Fibroblast of skin of scalp (primary cell): ENCODE results near the gene MRPL53.
"Not testable (repeated sequence)": the region's sequence is repeated elsewhere in the genome, so short reads cannot be mapped to it uniquely, and the experiment has no call there.

Experiments used
- DNase-seq: peaks from one replicate; pipeline ENCODE4 v3.0.0-alpha.2; 2013

Gene MRPL53

DNA sequence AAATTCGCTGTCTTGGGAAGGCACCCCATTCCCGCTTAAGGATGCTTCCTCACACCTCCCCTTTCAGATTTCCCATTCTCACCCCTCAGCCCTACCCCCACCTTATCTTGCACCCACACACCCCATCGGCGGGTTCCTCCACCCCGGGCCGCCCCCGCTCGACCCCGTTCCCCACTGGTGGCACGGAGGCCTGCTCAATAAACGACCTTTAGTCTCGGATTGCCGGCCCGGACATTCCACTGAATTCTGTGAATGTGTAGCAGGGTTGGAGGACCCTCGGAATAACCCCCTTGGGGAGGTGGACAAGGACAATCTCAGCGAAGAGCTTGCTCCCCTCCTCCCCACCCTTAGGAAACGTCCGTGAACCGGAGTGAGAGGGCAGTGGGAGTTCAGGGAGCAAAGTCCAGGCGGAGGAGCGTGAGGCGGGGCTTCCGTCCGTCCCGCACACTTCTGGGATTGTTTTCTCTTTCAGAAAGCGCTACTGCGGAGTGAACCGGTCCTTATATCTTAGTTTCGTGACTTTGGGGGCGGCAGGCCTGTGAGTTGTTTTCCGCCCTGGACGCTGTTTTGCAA, 29.8 kb upstream of the MRPL53 start:
- DNase-seq: no peak

DNA sequence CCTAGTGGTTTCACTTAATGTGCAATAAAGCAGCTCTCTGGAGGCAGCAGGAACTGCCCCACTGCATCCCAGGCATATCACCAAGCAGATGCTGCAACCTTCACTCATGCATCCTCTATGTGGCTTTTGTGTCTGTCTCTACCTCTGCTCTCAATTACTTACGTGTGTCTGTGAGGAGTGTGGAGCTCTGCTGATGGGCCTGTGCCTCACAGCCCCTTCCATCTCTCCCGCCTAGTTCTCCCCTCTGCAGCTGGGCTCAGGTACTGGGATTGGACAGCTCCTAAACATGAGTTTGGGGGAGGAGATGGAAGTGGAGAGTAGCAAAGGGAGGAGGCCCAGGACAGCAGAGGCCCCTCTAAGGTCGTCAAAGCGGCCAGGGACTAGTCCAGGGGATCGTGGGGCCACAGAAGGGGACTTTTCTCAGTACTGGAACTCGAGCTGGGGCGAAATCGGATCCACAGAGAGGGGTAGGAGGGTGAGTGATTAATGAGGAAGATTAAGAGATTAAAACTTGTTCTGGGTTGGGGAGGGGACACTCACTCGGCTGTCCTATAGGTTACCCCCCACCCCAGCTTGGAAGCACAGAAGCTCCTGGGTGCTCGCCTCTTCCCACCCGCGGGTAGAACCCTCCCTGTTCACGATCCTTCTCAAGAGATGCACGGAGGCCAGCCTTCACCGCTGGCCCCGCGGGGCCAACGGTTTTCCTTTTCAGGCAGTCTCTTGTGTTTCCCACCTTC, 29.0 kb upstream of the MRPL53 start:
- DNase-seq: no peak

DNA sequence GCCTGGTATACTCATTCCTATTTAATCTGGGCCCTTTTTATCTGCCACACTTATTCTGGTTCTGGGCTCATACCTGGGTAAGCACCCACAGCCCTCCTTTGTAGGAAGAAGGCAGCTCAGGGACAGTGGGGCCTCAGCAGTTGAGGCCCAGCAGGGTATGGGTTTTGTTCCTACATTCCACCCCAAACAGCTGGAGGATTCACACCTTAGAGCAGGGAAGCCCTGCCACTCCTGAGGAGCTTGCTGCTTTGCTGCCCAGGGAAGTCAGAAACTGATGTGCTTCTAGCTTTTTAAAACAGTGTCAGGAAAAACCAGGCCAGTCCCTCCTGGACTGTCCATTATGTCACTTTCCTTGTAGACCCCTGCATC, 28.1 kb upstream of the MRPL53 start:
- no peak for DNase-seq

DNA sequence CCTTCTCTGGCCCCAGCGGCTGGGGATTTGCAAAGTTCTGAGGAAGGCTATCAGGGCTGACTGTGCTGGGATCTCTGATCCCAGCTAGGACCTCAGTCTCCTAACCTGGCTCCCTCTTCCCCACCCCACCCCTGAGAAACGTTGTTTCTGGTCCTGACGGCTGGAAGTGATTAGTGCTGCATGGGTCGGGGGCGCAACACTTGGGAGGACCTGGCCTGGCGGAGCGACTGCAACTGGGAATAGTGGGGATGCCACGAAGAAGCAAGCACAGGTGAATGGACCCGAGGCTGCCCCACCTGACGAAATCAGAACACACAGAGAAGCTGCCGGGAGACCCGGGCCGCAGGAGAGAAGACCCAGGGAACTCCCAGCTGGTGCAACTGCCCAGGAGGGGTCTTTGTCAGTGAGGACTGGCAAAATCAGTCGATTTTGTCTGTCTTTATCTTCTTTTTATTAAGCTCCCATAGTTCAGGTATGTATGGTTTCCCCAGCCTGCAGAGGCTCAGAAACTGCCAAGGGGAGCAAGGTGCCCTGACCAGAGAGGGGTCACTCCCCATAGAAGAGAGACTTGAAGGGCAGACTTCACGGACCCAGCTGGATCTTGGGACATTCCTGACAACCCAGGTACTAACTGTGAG, 27.6 kb upstream of the MRPL53 start:
- no peak for DNase-seq

DNA sequence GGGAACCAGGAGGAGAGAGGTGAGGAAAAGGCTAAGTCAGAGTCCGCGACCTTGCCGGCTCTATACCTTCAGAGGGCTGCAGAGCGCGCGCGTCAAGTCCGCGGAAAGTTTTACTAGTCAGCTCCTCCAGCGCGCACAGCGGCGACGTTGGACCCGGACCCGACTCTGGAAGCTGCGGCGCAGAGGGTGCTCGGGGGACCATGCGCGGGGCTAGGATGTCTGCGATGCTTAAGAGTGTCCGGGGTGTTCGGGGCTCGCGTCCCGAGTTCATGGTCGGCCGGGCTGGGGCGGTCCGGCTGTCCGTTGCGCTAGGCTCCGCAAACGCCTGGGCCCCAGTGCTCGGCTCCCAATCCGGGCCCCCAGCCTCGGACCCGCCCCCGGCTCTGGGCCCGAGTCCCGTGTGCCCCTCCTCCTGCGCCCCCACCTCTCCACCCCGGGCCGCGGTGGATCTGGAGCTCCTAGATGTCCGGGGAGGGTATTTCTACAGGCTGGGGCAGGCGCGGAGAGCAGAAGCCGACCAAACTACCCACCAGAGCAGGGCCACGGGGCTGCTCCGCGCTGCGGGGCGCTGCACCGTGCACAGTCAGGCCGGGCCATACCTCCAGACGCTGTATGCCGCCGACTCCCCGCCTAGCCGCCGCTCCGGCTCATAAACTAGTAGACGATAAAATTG, 26.9 kb upstream of the MRPL53 start, which contains the start of gene LBX2:
LBX2 (minus strand) TSS at position 337 of the 673 bp plus-strand sequence; CDS start at position 271, 66 bp downstream.
- no peak for DNase-seq

DNA sequence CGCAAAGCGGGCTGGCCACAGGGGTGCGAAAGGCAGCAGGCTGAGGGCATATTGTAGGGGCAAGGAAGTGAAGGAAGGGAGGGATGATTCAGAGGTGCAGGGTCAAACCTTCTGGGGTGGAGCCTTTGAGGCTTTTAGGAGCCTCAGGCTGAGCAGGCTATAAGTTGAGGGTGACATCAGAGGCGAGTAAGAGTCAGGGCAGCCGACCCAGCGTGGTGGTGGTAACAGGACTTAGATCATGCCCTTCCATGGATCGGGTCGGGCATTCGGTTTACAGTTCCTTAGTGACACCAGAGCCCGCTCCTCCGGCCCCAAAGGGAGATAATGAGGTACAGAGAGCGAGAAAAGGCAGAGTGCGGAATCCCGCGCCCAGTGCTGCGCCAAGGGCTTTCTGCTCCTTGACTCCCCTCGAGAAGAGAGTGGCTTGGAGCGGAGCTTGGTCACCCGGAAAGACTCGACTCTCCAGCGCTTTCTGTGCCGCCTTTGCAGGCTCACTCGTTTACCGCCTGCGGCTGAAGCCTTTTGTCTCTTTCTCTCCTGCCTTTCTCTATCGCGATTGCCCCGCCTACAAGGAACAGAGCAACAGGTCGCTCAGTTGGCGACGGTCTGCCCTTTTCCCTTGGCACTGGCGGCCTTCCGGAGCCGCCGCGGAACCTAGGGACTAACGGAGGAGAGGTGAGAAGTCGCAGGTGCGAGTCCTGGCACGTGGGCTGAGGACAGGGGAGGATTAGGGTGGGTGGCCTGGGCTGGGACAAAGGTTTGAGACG, 26.2 kb upstream of the MRPL53 start:
- no peak for DNase-seq

DNA sequence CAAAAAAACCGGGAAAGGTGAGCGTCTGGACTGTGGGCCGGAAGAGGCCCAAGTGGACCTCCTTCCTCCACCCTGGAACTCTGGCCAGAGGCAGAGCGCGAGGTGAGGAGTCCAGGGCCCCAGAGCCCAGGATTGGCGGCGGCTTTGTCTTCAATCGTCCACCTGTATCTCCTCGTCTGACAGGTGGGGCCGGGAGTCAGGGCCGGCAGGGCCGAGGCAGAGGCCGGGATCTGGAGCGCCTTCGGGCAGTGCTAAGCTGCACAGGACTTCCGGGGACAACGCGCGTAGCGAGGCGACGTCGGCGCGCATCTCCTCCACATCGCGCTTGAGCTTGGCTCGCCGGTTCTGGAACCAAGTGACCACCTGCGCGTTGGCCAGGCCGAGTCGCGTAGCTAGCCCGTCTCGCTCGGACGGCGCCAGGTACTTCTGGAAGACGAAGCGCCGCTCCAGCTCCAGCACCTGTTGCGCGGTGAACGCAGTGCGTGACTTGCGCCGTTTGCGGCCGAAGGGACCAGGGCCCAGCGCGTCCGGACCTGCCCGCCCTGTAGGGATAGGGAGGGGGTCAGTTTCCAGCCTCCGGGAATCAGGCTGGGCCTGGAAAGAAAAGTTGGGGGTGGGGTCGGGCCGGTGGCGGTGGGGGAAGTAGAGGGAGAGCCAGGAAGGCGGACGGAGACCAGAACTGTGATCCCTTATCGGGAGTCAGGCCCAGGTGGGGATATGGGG, 25.5 kb upstream of the MRPL53 start:
- DNase-seq: no peak

DNA sequence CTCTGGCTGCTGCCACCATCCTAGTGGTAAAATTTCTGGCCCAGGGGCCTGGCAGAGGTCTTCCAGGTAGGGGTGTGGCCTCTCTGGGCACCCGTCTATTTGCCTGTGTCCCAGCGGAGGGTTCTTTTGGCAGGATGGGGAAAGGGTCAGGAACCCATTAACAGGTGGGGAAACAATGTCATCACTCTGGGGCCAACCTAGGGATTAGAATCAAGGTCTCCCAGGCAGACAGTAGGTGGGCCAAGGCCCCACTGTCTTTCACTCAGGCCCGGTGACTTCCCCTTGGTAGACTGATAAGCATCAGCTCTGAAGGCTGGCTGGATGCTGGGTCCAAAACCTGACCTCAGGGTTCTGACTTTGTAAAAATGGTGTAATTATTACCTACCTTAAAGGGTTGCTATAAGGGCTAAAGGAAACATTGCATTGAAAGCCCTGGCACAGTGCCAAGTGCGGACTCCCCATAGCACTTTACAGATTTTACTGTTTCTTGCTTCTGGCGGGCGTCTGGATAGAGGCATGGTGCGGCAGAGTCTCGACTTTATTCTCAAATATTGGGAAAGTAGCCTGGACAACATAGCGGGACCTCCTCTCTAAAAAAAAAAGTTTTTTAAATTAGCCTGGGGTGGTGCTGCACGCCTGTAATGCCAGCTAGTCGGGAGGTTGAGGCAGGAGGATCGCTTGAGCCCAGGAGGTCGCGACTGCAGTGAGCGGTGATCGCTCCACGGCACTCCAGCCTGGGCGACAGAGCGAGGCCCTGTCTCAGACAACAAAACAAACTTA, 24.7 kb upstream of the MRPL53 start:
- DNase-seq: no peak

DNA sequence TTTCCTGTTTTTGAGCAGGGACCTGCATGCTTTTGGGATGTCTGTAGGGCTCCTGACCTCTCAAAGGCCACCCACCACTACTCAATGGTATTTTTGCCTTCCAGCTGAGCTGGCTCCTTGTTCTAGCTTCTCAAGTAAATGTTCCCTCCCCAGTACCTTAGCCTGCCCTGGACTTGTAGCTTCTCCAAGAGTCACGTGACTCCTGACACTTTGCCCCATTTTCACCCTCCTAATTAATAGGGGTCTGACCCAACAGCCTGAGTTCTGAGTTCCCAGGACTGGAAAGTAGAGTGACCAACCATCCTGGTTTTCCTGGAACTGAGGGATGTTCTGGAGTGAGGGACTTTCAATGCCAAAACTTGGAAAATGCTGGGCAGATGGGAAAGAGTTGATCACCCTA, 23.0 kb upstream of the MRPL53 start:
- no peak for DNase-seq

DNA sequence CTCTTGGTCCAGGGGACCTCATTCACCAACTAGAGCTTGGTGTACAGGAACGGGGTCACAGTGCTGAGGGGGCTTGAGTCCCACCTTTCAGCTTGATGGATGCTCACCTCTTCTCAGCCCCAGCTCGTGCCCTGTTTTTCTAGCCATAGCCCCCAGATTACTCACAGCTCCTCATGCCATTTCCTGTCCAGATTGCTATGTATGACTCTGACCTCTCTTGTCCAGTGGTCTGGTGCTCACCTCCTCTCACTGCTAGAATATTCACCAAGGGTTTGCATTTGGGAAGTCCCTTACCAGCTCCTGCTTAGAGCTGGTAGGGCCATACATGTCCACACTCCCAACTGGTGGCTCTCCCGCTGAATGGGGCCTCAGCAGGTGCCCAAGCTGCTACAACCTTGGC, 21.1 kb upstream of the MRPL53 start:
- DNase-seq: no peak

DNA sequence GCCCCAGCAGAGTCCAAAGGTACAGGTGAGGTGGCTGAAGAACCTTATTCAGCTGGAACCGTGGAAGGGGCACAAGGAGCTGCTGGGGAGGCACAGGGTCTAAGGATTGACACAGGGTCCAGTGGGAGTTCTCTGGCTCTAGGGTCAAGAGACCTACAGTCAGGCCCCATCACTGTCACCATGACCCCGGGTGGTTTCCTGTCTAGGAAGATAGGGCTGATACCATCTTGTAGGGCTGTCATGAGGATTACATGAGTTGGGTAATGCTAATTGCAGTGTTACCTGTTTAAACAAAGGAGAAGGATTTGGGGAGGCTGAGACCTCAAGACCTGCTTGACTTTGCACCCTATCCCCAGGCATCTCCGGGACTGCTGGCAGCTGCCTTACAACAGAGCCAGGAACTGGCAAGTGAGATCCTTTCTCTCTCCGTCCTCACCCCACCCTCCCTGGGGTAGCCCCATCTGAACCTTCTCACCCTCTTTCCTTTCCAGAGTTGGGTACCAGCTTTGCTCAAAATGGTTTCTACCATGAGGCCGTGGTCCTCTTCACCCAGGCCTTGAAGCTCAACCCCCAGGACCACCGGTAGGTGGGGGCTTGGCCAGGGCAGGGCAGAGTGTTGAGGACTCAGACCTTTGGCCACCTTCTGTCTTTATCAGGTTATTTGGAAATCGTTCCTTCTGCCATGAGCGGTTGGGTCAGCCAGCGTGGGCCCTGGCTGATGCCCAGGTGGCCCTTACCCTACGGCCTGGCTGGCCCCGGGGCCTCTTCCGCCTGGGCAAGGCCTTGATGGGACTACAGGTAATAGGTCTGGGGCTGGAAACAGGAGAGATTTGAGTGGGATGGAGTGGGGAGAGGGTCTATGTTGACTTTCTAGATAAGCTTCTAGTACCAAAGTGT, 19.4 kb upstream of the MRPL53 start:
- DNase-seq: no peak

DNA sequence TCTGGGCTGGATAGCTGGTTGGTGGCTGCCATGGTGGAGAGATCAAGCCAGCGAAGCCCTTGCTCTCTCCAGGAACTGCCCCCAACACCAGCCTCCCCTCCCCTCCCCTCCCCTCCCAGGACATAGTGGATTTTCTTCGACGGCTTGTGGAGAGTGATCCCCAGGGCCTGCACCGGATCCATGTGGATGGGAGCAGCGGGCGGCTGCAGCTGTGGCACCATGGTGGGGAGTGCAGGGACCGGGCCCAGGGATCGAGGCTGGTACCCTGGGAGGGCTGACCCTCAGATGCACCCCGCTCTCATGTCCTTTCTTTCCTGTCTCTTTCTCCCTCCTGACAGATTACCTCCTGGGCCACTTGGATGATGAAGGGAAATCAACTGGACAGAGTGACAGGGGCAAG, 17.4 kb upstream of the MRPL53 start:
- DNase-seq: no peak

DNA sequence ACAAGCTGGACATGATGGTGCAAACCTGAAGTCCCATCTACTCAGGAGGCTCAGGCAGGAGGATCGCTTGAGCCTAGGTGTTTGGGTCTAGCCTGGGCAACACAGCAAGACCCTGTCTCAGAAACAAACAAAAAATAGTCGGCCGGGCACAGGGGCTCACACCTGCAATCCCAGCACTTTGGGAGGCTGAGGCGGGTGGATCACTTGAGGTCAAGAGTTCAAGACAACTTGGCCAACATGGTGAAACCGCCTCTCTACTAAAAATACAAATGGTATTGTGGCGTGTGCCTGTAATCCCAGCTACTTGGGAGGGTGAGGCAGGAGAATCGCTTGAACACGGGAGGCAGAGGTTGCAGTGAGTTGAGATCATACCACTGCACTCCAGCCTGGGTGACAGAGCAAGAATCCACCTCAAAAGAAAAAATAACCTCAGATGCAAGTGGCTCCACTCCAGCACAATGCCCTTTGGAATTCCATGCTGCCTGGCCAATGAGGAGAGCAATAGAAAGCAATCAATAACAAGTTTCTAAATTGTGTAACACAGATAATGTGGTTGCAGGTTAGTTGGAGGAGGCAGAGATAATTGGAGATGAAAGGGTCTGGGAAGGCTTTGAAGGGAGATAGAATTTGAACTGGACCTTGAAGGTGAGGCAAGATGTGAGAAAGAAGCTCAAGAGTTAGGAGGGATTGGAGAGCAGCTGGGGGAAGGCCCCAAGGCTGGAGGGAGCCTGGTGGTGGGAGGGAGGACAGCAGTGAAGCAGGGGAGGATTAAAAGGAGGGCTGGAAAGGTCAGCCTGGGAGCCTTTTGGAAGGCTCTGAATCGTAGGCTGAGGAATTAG, 16.4 kb upstream of the MRPL53 start:
- DNase-seq: no peak

DNA sequence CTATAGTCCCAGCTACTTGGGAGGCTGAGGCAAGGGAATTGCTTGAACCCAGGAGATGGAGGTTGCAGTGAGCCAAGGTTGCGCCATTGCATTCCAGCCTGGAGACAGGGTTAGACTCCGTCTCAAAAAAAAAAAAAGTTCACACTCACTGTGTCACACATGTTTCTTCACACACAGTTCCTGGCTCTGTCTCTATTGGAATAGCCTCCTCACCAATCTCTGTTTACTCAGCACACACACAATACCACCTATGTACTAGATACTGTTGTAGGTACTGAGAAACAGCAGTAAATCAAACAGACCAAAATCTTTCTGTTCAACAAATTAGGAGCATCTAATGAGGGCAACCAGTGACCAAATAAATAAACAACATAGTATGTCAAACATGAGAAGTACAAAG, 13.7 kb upstream of the MRPL53 start:
- no peak for DNase-seq

DNA sequence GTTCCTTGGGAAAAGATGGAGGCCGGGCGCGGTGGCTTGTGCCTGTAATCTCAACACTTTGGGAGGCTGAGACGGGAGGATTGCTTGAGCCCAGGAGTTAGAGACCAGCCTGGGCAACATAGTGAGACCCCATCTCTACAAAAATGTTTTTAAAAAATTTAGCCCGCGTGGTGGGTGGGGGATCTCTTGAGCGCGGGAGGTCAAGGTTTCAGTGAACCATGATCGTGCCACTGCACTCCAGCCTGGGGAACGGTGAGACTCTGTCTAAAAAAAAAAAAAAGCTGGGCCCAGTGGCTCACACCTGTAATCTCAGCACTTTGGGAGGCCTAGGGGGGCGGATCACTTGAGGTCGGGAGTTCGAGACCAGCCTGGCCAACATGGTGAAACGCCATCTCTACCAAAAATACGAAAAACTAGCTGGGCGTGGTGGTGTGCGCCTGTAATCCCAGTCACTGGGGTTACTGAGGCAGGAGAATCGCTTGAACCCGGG, 11.2 kb upstream of the MRPL53 start:
- DNase-seq: not testable (repeated sequence)

DNA sequence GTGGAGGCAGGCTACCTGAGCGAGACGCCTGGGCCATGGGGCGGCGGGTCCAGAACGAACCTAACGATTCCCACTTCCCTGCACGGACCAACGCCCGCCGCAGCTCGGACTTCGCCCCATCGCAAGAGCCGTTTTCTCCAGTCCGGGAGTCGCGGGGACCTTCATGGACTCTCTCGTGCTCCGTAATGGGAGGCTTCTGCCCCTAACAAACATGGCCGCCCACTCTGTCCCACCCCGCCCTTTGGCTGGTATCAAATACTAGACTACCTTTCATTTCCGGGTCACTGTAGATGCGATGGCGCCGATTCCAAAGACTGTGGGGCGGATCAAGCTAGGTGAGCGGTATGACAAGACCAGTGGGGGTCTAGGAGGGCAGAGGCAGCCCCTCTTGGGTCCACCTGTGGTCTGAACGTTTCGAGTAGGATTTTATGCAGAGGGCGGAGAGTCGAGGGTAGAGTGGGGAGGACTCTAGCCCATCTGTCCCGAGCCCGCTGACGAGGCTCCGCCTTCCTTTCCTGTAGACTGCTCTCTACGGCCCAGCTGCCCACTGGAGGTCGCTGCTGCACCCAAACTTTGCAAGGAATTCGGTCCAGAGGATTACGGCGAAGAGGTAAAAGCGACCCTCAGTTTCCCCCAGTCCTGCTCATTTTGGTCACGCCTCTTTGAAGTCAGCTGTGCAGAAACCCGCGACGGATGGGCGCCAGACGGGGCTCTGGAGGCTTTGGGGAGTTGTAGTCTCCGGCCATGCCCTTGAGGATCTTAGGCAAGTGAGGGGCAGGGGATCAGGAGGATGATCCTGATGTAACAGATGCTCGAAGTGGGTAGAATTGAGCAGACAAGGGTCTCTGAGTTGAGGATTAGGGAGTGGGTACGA, 10.6 kb upstream of the MRPL53 start, which contains the start of the genes CCDC142 and TTC31:
CCDC142 (minus strand) TSS at position 198 of the 874 bp plus-strand sequence; CDS start at position 37, 161 bp downstream.
TTC31 (plus strand) TSS at position 281 of the 874 bp plus-strand sequence; CDS start at position 296, 15 bp downstream.
- DNase-seq: peak; percentile 95

DNA sequence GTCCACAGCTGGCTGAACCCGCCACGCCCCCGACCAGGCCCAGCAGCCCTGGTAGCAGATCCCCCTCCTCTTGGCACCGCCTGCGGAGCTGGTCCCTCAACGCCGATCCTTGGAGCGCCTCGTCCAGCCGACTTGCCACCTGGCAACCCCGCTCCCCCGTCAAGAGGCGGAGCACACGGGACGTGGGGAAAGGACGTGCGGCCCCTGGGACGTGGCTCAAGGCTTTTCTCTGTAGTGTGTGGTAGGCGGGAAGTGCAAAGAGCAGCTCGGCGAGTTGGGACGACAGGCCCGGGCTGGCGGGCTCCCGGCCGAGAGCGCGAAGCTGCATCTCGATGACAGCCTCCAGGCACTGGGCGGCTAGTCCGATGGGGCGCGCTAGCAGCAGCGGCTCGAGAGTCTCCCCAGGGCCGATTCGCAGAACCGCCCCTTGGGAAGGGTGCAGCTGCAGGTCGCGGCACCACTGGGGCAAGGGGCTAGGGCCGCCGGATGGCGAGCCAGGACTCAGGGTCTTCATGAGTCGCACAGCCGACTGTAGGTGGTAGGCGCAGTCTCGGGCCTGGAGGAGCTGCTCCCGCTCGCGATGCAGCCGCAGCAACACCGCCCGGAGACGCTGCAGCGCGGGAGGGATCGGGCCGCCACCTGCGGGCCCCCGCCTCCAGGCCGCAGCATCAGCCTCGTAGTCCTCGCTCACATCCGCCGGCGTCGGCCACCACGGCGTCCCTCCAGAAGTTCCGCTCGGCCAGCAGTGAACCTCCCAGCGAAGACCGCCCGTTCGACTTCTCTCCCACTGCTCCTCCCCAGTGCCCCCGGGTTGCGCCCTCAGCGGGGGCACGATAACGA, 9.7 kb upstream of the MRPL53 start:
- DNase-seq: no peak
